ENCODE measurements around the gene RASGRF1. TPM values are rescaled to one million over a fixed set of nuclear protein-coding genes. Genes with fewer than 3 reads are reported as not detected.

RASGRF1 gene
- total and polyA plus RNA-seq, 2 experiments from 2014 or later, result 0.05 to 0.24 TPM

GRCh38 chr15:78950902-78951840 is 139.4 kb downstream of the RASGRF1 start:
- Histone ChIP-seq H3K27ac (ENCODE audit: low read depth) (no peak overlapping the region), H3K36me3 (ENCODE audit: insufficient read depth) (no peaks in the 10 kb centered on the region)

GRCh38 chr15:78950343-78950742 is 140.2 kb downstream of the RASGRF1 start:
- H3K9me3 Mint-ChIP-seq, result no peaks in the 10 kb centered on the region
- Histone ChIP-seq H3K27ac (ENCODE audit: low read depth) (no peak overlapping the region), H3F3A (replicated peaks; ENCODE audit: low read depth) (no peaks in the 10 kb centered on the region), H3K9me2 (ENCODE audit: insufficient read depth) (no peaks in the 10 kb centered on the region), H3K27me3 (ENCODE audit: insufficient read depth) (no peaks in the 10 kb centered on the region), H3K79me2 (replicated peaks; ENCODE audit: insufficient read depth) (no peaks in the 10 kb centered on the region), H2AFZ (no peak overlapping the region), H3K4me1 (ENCODE audit: insufficient read depth) (no peaks in the 10 kb centered on the region), H3K4me3 (no peak overlapping the region), H3K4me2 (no peak overlapping the region), H3K36me3 (ENCODE audit: insufficient read depth) (no peaks in the 10 kb centered on the region), H4K20me1 (replicated peaks; ENCODE audit: insufficient read depth) (no peaks in the 10 kb centered on the region)
- H3K36me3 Mint-ChIP-seq (ENCODE audit: low read depth), result no peaks in the 10 kb centered on the region
- H3K4me3 Mint-ChIP-seq, result no peak overlapping the region
- no peak for ATAC-seq
- no peak overlapping the region for H3K27ac Mint-ChIP-seq
- DNase-seq (ENCODE audit: low spot score), result no peak
- H3K4me1 Mint-ChIP-seq, result peaks cover 16% of the 10 kb centered on the region
- H3K27me3 Mint-ChIP-seq (ENCODE audit: insufficient read depth, low read depth, poor library complexity), result peaks cover 11% of the 10 kb centered on the region
- TF ChIP-seq EZH2 (IDR thresholded peaks at IDR 0.05; ENCODE audit: low read depth, unreplicated experiment), result no peak
- TF ChIP-seq REST (IDR thresholded peaks at IDR 0.05; ENCODE audit: unreplicated experiment), result no peak

More at GRCh38 chr15:78950902-78951840, 139.4 kb downstream of the RASGRF1 start:
- H2AFZ ChIP-seq, result peak overlapping the region; percentile 87
- H3K27me3 ChIP-seq (ENCODE audit: insufficient read depth), result no peaks in the 10 kb centered on the region
- Mint-ChIP-seq H3K27ac (no peak overlapping the region), H3K9me3 (no peaks in the 10 kb centered on the region), H3K4me1 (peaks cover 16% of the 10 kb centered on the region), H3K27me3 (ENCODE audit: insufficient read depth, low read depth, poor library complexity) (peaks cover 13% of the 10 kb centered on the region), H3K4me3 (no peak overlapping the region), H3K36me3 (ENCODE audit: low read depth) (no peaks in the 10 kb centered on the region)
- ATAC-seq, result peak; percentile 64
- H3F3A ChIP-seq (replicated peaks; ENCODE audit: low read depth), result no peaks in the 10 kb centered on the region
- no peaks in the 10 kb centered on the region for H3K9me2 ChIP-seq (ENCODE audit: insufficient read depth)
- no peaks in the 10 kb centered on the region for H3K4me1 ChIP-seq (ENCODE audit: insufficient read depth)
- no peaks in the 10 kb centered on the region for H3K79me2 ChIP-seq (replicated peaks; ENCODE audit: insufficient read depth)
- H4K20me1 ChIP-seq (replicated peaks; ENCODE audit: insufficient read depth), result no peaks in the 10 kb centered on the region
- H3K4me3 ChIP-seq, result no peak overlapping the region
- TF ChIP-seq POLR2AphosphoS5 (IDR thresholded peaks at IDR 0.05; ENCODE audit: low read depth) (no peak), STAT1 (IDR thresholded peaks at IDR 0.05; ENCODE audit: unreplicated experiment) (no peak), CTCF (conservative IDR thresholded peaks at IDR 0.05; ENCODE audit: low read depth in 2 of 2) (0 out of 4 replicates have a peak, but pooled peaks of 1 of the 2 experiments have one; percentile 3), EZH2 (IDR thresholded peaks at IDR 0.05; ENCODE audit: low read depth, unreplicated experiment) (no peak), CREB1 (CRISPR knock-in tag; IDR thresholded peaks at IDR 0.05; ENCODE audit: low read depth) (no peak), EZH2phosphoT487 (IDR thresholded peaks at IDR 0.05; ENCODE audit: unreplicated experiment) (no peak)
- no peak for DNase-seq (ENCODE audit: low spot score)
- no peak overlapping the region for H3K4me2 ChIP-seq

All from GM23338 (cell line).